Measurements from ENCODE around the gene GULP1.

The GULP1 gene

GRCh38 chr2:188388831-188389230 lies 97.2 kb downstream of the GULP1 start:
- Histone ChIP-seq H3K9me3 (peaks cover 0 to 9% (median 0%) of the 10 kb centered on the region in 3 donors), H3K4me1 (no peaks in the 10 kb centered on the region), H3K27ac (no peak overlapping the region), H3K4me3 (no peak overlapping the region), H3K36me3 (peaks cover 7 to 23% (median 19%) of the 10 kb centered on the region in 3 donors), H3K27me3 (no peaks in the 10 kb centered on the region)
- no peak for DNase-seq
- TF ChIP-seq CTCF (IDR thresholded peaks at IDR 0.05) = no peak
- intact Hi-C loops (cut with DNase I; ENCODE audit: low total_unique reads) = no loop called here

- intact Hi-C loops (cut with DNase I; ENCODE audit: low total_unique reads) = no loop called here
- Histone ChIP-seq H3K4me1 (peaks cover 0 to 8% (median 4%) of the 10 kb centered on the region in 4 donors), H3K4me3 (no peak overlapping the region), H3K9me3 (peaks cover 0 to 10% (median 0%) of the 10 kb centered on the region in 3 donors), H3K36me3 (no peaks in the 10 kb centered on the region), H3K27me3 (no peaks in the 10 kb centered on the region), H3K27ac (no peak overlapping the region)
- no peak for DNase-seq
- TF ChIP-seq CTCF (IDR thresholded peaks at IDR 0.05) = no peak
These were observed 99.7 kb downstream of the GULP1 start for GRCh38 chr2:188391354-188391753.

- H3K9me3 ChIP-seq = peaks cover 0 to 10% (median 0%) of the 10 kb centered on the region in 3 donors
- H3K4me3 ChIP-seq = no peak overlapping the region
- no peaks in the 10 kb centered on the region for H3K36me3 ChIP-seq
- H3K27ac ChIP-seq = no peak overlapping the region
- no peaks in the 10 kb centered on the region for H3K27me3 ChIP-seq
- no peak for TF ChIP-seq CTCF (IDR thresholded peaks at IDR 0.05)
- no peak for DNase-seq
- intact Hi-C loops (cut with DNase I; ENCODE audit: low total_unique reads) = no loop called here
- peaks cover 0 to 8% (median 4%) of the 10 kb centered on the region in 4 donors for H3K4me1 ChIP-seq
These were observed 103.3 kb downstream of the GULP1 start for GRCh38 chr2:188394931-188395472.

GRCh38 chr2:188395903-188396689 lies 104.4 kb downstream of the GULP1 start:
- no peak for DNase-seq
- no peak overlapping the region for H3K27ac ChIP-seq
- H3K4me1 ChIP-seq = peaks cover 0 to 8% (median 4%) of the 10 kb centered on the region in 4 donors
- intact Hi-C loops (cut with DNase I; ENCODE audit: low total_unique reads) = no loop called here
- H3K9me3 ChIP-seq = peaks cover 0 to 10% (median 0%) of the 10 kb centered on the region in 3 donors
- H3K36me3 ChIP-seq = no peaks in the 10 kb centered on the region
- no peak overlapping the region for H3K4me3 ChIP-seq
- no peak for TF ChIP-seq CTCF (IDR thresholded peaks at IDR 0.05)
- H3K27me3 ChIP-seq = no peaks in the 10 kb centered on the region

GRCh38 chr2:188399159-188399558 lies 107.5 kb downstream of the GULP1 start:
- Histone ChIP-seq H3K27ac (no peak overlapping the region), H3K9me3 (no peaks in the 10 kb centered on the region), H3K4me1 (peaks cover 0 to 8% (median 4%) of the 10 kb centered on the region in 4 donors), H3K36me3 (no peaks in the 10 kb centered on the region), H3K4me3 (no peak overlapping the region), H3K27me3 (no peaks in the 10 kb centered on the region)
- intact Hi-C loops (cut with DNase I; ENCODE audit: low total_unique reads) = no loop called here
- no peak for DNase-seq
- no peak for TF ChIP-seq CTCF (IDR thresholded peaks at IDR 0.05)

All from tibial artery (tissue), 4 donors.